ENCODE measurements around the gene FGF12.

- no peak for TF ChIP-seq TAF1 (IDR thresholded peaks at IDR 0.05; ENCODE audit: borderline replicate concordance, insufficient read depth, low read length)
- TF ChIP-seq REST (IDR thresholded peaks at IDR 0.05; ENCODE audit: insufficient read depth in 1 of 2, low read depth in 2 of 2, low read length in 2 of 2), result no peak
- TF ChIP-seq SIN3A (IDR thresholded peaks at IDR 0.05; ENCODE audit: borderline replicate concordance, insufficient read depth, low read length), result no peak
Measured at GRCh38 chr3:192608726-192609600, 118.4 kb downstream of the FGF12 start.
